ENCODE measurements around the gene USH1C. TPM values are rescaled to one million over a fixed set of nuclear protein-coding genes. Genes with fewer than 3 reads are reported as not detected.

USH1C gene
- total RNA-seq, 1 experiment from 2014 or later: 17.5 TPM

- BruUV-seq (replicated peaks): no TSS peak
- intact Hi-C loops (cut with micrococcal nuclease; ENCODE audit: unreplicated experiment): no loop called here
- H3K4me3 Mint-ChIP-seq (ENCODE audit: low read depth, unreplicated experiment): no peak overlapping the region
- TF ChIP-seq, protein P1, sequence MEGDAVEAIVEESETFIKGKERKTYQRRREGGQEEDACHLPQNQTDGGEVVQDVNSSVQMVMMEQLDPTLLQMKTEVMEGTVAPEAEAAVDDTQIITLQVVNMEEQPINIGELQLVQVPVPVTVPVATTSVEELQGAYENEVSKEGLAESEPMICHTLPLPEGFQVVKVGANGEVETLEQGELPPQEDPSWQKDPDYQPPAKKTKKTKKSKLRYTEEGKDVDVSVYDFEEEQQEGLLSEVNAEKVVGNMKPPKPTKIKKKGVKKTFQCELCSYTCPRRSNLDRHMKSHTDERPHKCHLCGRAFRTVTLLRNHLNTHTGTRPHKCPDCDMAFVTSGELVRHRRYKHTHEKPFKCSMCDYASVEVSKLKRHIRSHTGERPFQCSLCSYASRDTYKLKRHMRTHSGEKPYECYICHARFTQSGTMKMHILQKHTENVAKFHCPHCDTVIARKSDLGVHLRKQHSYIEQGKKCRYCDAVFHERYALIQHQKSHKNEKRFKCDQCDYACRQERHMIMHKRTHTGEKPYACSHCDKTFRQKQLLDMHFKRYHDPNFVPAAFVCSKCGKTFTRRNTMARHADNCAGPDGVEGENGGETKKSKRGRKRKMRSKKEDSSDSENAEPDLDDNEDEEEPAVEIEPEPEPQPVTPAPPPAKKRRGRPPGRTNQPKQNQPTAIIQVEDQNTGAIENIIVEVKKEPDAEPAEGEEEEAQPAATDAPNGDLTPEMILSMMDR (IDR thresholded peaks at IDR 0.05; ENCODE audit: unreplicated experiment): no peak
- H3K27me3 Mint-ChIP-seq (ENCODE audit: unreplicated experiment): peaks cover 51% of the 10 kb centered on the region
- DNase-seq: no peak
- H3K9me3 Mint-ChIP-seq (ENCODE audit: low read depth, unreplicated experiment): no peaks in the 10 kb centered on the region
- CTCF ChIA-PET: no interaction called here
- no peak overlapping the region for H3K27ac Mint-ChIP-seq (ENCODE audit: unreplicated experiment)
- no peaks in the 10 kb centered on the region for H3K36me3 Mint-ChIP-seq (ENCODE audit: insufficient read depth, unreplicated experiment)
- H3K4me1 Mint-ChIP-seq (ENCODE audit: low read depth, unreplicated experiment): no peaks in the 10 kb centered on the region
These were observed 37.0 kb upstream of the USH1C start for GRCh38 chr11:17581036-17581731.

GRCh38 chr11:17580271-17580670 lies 36.1 kb upstream of the USH1C start:
- Mint-ChIP-seq H3K4me1 (ENCODE audit: low read depth, unreplicated experiment) (no peaks in the 10 kb centered on the region), H3K36me3 (ENCODE audit: insufficient read depth, unreplicated experiment) (no peaks in the 10 kb centered on the region), H3K27ac (ENCODE audit: unreplicated experiment) (no peak overlapping the region), H3K4me3 (ENCODE audit: low read depth, unreplicated experiment) (no peak overlapping the region), H3K9me3 (ENCODE audit: low read depth, unreplicated experiment) (no peaks in the 10 kb centered on the region), H3K27me3 (ENCODE audit: unreplicated experiment) (peaks cover 43% of the 10 kb centered on the region)
- CTCF ChIA-PET: no interaction called here
- intact Hi-C loops (cut with micrococcal nuclease; ENCODE audit: unreplicated experiment): no loop called here
- TF ChIP-seq, protein P1 (IDR thresholded peaks at IDR 0.05; ENCODE audit: unreplicated experiment): no peak
- DNase-seq: no peak
- BruUV-seq (replicated peaks): no TSS peak

DNA sequence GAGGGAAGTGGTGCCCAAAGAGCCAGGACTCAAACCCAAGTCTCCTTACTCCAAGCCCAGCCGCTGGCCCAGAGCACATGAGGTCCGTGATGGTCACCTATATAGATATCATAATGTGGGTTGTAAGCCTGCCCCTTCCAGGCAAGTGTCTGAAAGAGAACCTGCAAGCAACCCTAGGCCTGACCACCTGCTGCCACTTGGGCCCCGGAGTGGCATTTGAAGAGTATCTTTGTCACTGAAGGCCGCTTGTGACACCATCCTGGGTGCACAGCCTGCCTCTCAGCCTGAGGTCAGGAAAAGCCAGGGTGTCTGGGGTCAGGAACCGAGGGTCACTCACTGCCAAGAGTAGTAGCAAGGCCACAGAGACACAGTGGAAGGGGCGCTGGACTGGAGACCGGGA lies 35.2 kb upstream of the USH1C start:
- CTCF ChIA-PET: no interaction called here
- Mint-ChIP-seq H3K27me3 (ENCODE audit: unreplicated experiment) (peaks cover 43% of the 10 kb centered on the region), H3K4me1 (ENCODE audit: low read depth, unreplicated experiment) (no peaks in the 10 kb centered on the region), H3K36me3 (ENCODE audit: insufficient read depth, unreplicated experiment) (no peaks in the 10 kb centered on the region), H3K4me3 (ENCODE audit: low read depth, unreplicated experiment) (no peak overlapping the region), H3K9me3 (ENCODE audit: low read depth, unreplicated experiment) (no peaks in the 10 kb centered on the region), H3K27ac (ENCODE audit: unreplicated experiment) (no peak overlapping the region)
- BruUV-seq (replicated peaks): no TSS peak
- intact Hi-C loops (cut with micrococcal nuclease; ENCODE audit: unreplicated experiment): no loop called here
- TF ChIP-seq, protein P1 (IDR thresholded peaks at IDR 0.05; ENCODE audit: unreplicated experiment): no peak
- DNase-seq: no peak

DNA sequence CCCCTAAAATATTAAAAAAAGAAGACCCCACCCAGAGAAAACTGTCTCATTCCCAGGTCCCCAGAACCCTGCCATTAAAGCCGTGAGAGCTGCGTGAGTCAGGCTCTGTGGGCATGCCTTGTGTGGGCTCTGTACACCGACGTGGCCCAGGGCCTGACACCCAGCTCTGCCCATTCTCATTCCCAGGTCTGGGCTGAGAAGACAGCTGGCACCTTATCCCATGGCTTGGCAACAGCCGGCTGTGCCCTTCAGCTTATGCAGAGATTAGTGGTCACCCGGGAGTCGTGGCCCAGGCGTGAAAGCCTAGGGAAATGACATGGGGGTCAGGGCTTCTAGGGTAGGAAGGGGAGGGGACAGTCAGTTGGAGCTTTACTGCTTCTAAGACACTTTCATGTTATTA lies 34.7 kb upstream of the USH1C start:
- BruUV-seq (replicated peaks): no TSS peak

More for the DNA sequence above, 34.7 kb upstream of the USH1C start:
- Mint-ChIP-seq H3K4me1 (ENCODE audit: low read depth, unreplicated experiment) (no peaks in the 10 kb centered on the region), H3K9me3 (ENCODE audit: low read depth, unreplicated experiment) (no peaks in the 10 kb centered on the region), H3K27ac (ENCODE audit: unreplicated experiment) (no peak overlapping the region), H3K4me3 (ENCODE audit: low read depth, unreplicated experiment) (no peak overlapping the region), H3K27me3 (ENCODE audit: unreplicated experiment) (peaks cover 45% of the 10 kb centered on the region), H3K36me3 (ENCODE audit: insufficient read depth, unreplicated experiment) (no peaks in the 10 kb centered on the region)
- TF ChIP-seq, protein P1 (IDR thresholded peaks at IDR 0.05; ENCODE audit: unreplicated experiment): no peak
- intact Hi-C loops (cut with micrococcal nuclease; ENCODE audit: unreplicated experiment): no loop called here
- no peak for DNase-seq
- CTCF ChIA-PET: no interaction called here
